HPDE6-E6E7 (cell line): Measurements from ENCODE around the gene KIAA0232.
"Not testable (repeated sequence)": the region's sequence is repeated elsewhere in the genome, so short reads cannot be mapped to it uniquely, and the experiment has no call there.

ENCODE experiments used
- DNase-seq: peaks from one replicate; pipeline ENCODE4 v3.0.0; 2011; ENCODE audit warnings: missing footprints; ENCODE audit errors: extremely low spot score

Gene KIAA0232

GRCh38 chr4:6773616-6774540 lies 8.6 kb upstream of the KIAA0232 start:
- no peak for DNase-seq

- DNase-seq, result no peak
Observed at GRCh38 chr4:6775746-6776145, 6.8 kb upstream of the KIAA0232 start.

- no peak for DNase-seq
Observed at GRCh38 chr4:6776920-6777635, 5.4 kb upstream of the KIAA0232 start.

- no peak for DNase-seq
Observed at GRCh38 chr4:6777636-6778281, 4.8 kb upstream of the KIAA0232 start.

- DNase-seq, result no peak
Observed at GRCh38 chr4:6778435-6778834, 4.1 kb upstream of the KIAA0232 start.

GRCh38 chr4:6779667-6780565 lies 2.6 kb upstream of the KIAA0232 start:
- DNase-seq, result no peak

- DNase-seq, result no peak
Observed at GRCh38 chr4:6781113-6781512, 1.4 kb upstream of the KIAA0232 start.

- DNase-seq, result no peak
Observed at GRCh38 chr4:6781561-6781960, 966 bp upstream of the KIAA0232 start.

GRCh38 chr4:6782846-6783110 lies 251 bp downstream of the KIAA0232 start:
- DNase-seq, result no peak

- DNase-seq, result peak; percentile 88
Observed at GRCh38 chr4:6783111-6783981, 819 bp downstream of the KIAA0232 start.

GRCh38 chr4:6785572-6785925 lies 3.0 kb downstream of the KIAA0232 start:
- no peak for DNase-seq

- no peak for DNase-seq
Observed at GRCh38 chr4:6788123-6788522, 5.6 kb downstream of the KIAA0232 start.

GRCh38 chr4:6791245-6791644 lies 8.7 kb downstream of the KIAA0232 start:
- DNase-seq, result not testable (repeated sequence)

- not testable (repeated sequence) for DNase-seq
Observed at GRCh38 chr4:6791796-6792195, 9.3 kb downstream of the KIAA0232 start.

- DNase-seq, result no peak
Observed at GRCh38 chr4:6794189-6794588, 11.7 kb downstream of the KIAA0232 start.

- DNase-seq, result no peak
Observed at GRCh38 chr4:6795821-6796220, 13.3 kb downstream of the KIAA0232 start.

GRCh38 chr4:6797368-6797767 lies 14.8 kb downstream of the KIAA0232 start:
- not testable (repeated sequence) for DNase-seq

- no peak for DNase-seq
Observed at GRCh38 chr4:6799091-6799490, 16.6 kb downstream of the KIAA0232 start.

GRCh38 chr4:6802025-6802424 lies 19.5 kb downstream of the KIAA0232 start:
- DNase-seq, result no peak

GRCh38 chr4:6802626-6803025 lies 20.1 kb downstream of the KIAA0232 start:
- DNase-seq, result no peak

- DNase-seq, result no peak
Observed at GRCh38 chr4:6803246-6803645, 20.7 kb downstream of the KIAA0232 start.
